GM12873 (cell line): ENCODE measurements around the gene PTPRT.
A peak's percentile ranks its signal among the peaks of the same experiment; 100 is the strongest.

ENCODE experiments used
- CTCF ChIP-seq: IDR thresholded peaks from 2 replicates; pipeline ENCODE4 v1.5.1; 2012; ENCODE audit warnings: low read depth, mild to moderate bottlenecking, moderate library complexity, low read length, control low read depth; ENCODE audit not compliant: insufficient read depth; ENCODE audit errors: missing control alignments

Gene PTPRT

GRCh38 chr20:43220612-43221011, 30.9 kb upstream of the PTPRT start:
- no peak for TF ChIP-seq CTCF

GRCh38 chr20:43210901-43211300, 21.2 kb upstream of the PTPRT start:
- TF ChIP-seq CTCF = no peak

- no peak for TF ChIP-seq CTCF
Observed at GRCh38 chr20:43209831-43210230, 20.1 kb upstream of the PTPRT start.

- peak; percentile 19 for TF ChIP-seq CTCF
Observed at GRCh38 chr20:43205699-43206098, 16.0 kb upstream of the PTPRT start.

- TF ChIP-seq CTCF = no peak
Observed at GRCh38 chr20:43202100-43202499, 12.4 kb upstream of the PTPRT start.

- TF ChIP-seq CTCF = no peak
Observed at GRCh38 chr20:43198607-43199006, 8.9 kb upstream of the PTPRT start.

- TF ChIP-seq CTCF = no peak
Observed at GRCh38 chr20:43196243-43196642, 6.5 kb upstream of the PTPRT start.

GRCh38 chr20:43194137-43194536, 4.4 kb upstream of the PTPRT start:
- no peak for TF ChIP-seq CTCF
